ENCODE results near the gene FCN2.

Gene FCN2

DNA sequence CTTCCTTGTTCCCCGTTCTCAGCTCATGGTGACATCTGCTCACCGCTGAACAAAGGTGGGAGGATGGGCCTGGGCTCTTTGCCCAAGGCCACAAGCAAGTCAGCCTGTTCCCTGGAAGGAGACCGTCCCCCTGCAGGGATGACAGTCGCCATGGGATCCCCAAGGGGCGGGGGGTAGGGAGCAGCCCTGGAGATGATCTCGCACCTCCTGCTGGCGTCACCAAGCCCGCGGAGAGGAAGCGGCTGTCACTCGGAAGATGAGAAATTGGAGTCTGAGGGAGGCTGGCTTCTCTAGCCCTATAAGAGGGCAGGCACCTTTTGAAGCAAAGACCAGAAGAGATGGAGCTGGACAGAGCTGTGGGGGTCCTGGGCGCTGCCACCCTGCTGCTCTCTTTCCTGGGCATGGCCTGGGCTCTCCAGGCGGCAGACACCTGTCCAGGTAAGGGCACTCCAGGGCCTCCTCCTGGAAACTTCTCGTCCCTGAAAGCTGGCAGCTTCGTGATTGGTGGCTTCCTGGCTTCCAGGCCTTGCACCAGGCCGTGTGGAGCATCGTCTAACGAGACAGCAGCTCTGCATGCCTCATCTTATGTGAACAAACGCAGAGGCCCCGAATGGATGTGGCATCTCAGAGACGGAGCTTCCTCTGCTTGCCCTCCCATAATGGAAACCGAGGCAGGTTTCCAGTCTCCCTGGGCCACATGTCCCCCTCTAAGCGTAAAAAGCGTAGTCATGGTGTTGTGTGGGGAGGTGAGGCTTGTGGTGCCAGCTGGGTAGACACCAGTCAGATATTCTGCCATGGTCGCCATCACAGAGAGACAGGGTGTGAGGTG is at the start of gene FCN2:
TSS of gene FCN2 (plus strand) at position 327 of the 829 bp plus-strand sequence. CDS start at position 339, 12 bp downstream.
- DNase-seq (ENCODE audit: extremely low spot score) = no peak
- ChIA-PET POLR2A (no interaction called here), CTCF (no interaction called here)
- TF ChIP-seq, protein P1, sequence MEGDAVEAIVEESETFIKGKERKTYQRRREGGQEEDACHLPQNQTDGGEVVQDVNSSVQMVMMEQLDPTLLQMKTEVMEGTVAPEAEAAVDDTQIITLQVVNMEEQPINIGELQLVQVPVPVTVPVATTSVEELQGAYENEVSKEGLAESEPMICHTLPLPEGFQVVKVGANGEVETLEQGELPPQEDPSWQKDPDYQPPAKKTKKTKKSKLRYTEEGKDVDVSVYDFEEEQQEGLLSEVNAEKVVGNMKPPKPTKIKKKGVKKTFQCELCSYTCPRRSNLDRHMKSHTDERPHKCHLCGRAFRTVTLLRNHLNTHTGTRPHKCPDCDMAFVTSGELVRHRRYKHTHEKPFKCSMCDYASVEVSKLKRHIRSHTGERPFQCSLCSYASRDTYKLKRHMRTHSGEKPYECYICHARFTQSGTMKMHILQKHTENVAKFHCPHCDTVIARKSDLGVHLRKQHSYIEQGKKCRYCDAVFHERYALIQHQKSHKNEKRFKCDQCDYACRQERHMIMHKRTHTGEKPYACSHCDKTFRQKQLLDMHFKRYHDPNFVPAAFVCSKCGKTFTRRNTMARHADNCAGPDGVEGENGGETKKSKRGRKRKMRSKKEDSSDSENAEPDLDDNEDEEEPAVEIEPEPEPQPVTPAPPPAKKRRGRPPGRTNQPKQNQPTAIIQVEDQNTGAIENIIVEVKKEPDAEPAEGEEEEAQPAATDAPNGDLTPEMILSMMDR (IDR thresholded peaks at IDR 0.05; ENCODE audit: control extremely low read depth, extremely low read depth, low read depth, missing control alignments) = no peak

DNA sequence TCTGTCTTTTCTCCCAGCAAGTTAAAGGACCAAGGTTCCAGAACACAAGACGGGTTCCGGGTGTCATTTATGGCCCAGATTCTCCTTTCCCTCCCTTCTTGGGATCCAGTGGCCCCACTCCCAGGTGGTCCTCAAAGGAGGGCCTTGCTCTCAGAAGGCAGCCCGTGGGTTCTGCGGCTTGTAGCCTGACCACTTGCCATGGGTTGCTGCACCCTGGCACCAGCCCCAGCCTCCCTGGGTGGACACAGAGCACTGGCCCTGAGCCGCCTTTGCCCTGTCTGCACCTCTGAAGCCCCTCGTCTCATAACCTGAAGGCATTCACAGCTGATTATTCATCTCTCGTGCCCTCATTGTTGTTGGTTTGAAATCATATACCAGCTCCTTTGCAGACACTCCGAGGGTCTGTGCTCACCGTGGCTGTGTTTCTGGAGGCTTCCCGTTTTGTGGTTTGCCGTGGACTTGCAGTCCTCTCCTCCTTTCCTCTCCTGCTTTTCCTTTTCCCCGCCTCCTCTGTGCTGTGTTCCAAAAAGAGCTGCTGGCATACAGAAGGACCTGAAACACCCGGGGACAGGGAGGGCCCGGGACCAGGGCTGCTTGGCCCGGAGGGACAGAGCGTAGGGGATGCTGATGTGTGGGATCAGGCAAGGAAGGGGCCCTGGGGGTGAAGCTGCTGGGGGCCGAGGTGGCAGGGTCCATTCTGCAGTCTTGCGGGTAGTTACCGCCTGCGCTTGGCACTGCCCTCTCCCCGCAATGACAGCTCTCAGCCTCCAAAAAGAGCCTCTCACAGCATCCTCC is 49.5 kb upstream of the FCN2 start:
- ChIA-PET CTCF (no interaction called here), POLR2A (no interaction called here)
- no peak for DNase-seq (ENCODE audit: extremely low spot score)
- TF ChIP-seq, protein P1 (IDR thresholded peaks at IDR 0.05; ENCODE audit: control extremely low read depth, extremely low read depth, low read depth, missing control alignments) = no peak

DNA sequence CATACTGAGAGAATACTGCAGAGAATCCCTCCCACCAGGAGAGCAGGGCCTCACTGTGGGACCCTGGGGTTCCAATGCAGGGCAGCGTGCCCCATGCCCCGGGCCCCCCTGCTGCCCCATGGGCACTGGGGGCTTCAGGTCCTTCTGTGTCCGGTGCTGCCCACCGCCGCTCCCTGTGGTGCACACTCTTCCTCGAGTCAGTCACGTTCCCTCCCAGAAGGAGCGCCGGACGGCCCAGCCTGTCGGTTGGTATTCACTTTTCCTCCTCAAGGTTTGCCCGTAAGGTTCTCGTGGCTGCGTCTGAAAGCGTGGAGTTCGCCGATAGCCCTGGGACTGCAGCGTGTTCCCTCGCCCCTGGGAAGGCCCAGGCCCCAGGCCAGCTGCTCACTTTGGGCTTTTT is 48.1 kb upstream of the FCN2 start:
- POLR2A ChIA-PET = no interaction called here

DNA sequence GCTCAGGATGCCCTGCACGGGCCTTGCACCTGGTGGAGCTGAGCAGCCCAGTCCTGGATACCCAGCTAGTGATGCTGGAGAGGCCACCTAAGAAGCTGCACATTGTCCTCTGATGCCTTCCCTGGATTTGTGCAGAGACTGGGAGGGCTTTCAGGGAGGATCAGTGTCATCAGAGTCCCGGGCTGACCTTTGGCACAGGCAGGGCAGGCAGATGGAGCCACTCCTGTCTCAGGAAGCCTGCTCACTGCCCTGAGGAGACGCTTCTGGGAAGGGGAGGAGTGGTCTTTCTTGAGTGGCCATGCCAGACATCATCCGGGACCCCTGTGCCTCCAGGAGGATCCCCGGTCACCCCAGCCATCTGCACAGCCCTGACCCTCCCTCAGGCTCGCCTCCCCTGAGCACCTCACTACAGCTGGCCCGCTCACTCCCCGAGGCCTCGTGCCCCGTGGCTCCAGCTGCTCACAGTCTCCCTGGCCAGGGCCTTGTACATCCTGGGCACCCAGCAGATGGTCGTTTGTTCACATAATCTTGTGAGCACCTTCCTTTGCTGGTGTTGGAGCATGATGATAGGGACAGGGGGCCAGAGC is 47.2 kb upstream of the FCN2 start:
- DNase-seq (ENCODE audit: extremely low spot score) = no peak
- TF ChIP-seq, protein P1 (IDR thresholded peaks at IDR 0.05; ENCODE audit: control extremely low read depth, extremely low read depth, low read depth, missing control alignments) = no peak
- POLR2A ChIA-PET = no interaction called here
- CTCF ChIA-PET = no interaction called here

More for the DNA sequence above, 48.1 kb upstream of the FCN2 start:
- no peak for DNase-seq (ENCODE audit: extremely low spot score)
- CTCF ChIA-PET = no interaction called here
- TF ChIP-seq, protein P1 (IDR thresholded peaks at IDR 0.05; ENCODE audit: control extremely low read depth, extremely low read depth, low read depth, missing control alignments) = no peak

DNA sequence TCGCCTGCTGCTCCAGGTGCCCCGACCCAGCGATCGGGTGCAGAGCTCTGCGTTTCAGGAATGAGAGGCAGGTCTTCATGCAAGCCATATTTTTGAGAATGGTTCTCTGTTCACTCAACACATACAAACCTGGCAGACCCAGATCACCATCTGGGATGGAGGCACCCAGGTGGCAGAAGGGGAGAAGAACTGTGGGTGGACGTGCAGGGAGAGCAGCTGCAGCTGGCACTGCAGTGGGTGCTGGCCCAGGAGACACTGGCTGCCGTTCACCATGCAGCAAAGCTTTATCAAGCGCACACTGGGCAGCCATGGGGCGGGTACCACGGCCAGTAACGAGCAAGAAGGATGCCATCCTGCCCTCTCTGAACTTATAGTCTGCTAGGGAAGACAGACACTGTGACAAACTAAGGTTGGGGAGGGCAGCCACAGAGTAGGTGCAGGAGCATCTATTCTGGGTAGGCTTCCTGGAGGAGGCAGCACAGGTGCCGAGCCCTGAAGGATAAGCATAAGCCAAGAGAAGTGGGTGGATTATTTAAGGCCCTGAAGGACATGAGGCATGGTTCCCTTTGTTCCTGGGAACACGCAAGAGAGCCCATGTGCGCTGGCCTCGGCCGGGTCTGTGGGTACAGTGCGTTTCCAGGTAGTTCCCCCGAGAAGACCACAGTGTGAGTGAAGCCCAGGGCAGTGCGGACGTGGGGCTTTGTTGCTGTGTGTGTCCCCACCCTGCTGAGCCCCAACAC is 46.2 kb upstream of the FCN2 start:
- TF ChIP-seq, protein P1 (IDR thresholded peaks at IDR 0.05; ENCODE audit: control extremely low read depth, extremely low read depth, low read depth, missing control alignments) = no peak
- no peak for DNase-seq (ENCODE audit: extremely low spot score)
- ChIA-PET CTCF (no interaction called here), POLR2A (no interaction called here)

DNA sequence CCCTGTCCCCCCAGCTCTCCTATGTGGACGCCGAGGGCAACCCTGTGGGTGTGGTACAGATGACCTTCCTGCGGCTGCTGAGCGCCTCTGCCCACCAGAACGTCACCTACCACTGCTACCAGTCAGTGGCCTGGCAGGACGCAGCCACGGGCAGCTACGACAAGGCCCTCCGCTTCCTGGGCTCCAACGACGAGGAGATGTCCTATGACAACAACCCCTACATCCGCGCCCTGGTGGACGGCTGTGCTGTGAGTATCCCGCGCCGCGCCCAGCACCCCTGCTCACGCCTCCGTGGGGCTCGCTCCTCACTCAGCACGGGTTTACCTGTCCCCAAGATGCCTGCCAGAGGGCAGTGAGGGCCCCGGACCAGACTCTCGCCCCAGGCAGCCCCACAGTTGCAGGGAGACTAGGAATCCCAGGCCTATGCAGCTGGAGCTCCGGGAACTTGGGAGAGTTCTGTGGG is 45.6 kb upstream of the FCN2 start:
- DNase-seq (ENCODE audit: extremely low spot score) = no peak
- TF ChIP-seq, protein P1 (IDR thresholded peaks at IDR 0.05; ENCODE audit: control extremely low read depth, extremely low read depth, low read depth, missing control alignments) = no peak
- ChIA-PET CTCF (no interaction called here), POLR2A (no interaction called here)
